ENCODE measurements around the gene COL24A1.

COL24A1 gene

DNA sequence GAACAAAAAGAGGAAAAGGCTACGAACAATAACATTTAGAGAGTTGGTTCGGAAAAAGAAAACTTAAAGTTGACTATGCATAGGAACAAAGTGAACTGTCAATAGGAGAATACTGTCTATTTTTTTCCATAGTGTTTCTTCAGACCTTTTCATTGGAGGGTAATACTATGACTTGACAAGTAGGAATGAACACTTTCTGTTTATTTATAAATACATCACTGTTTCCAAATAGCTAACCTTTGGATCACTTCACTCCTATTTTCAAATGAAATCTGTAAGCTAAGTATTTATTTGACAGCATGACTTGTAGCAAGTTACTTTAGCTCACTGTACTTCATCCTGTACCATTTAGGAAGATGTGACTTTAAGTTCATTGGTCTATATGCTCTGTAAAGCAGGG is 221.3 kb downstream of the COL24A1 start:
- no peaks in the 10 kb centered on the region for H3K4me1 ChIP-seq (ENCODE audit: control insufficient read depth, insufficient read depth, low read length, poor library complexity, severe bottlenecking)
- no peak for DNase-seq
- no peak overlapping the region for H3K4me3 ChIP-seq (ENCODE audit: insufficient read depth, low read depth, low read length, poor library complexity, severe bottlenecking)
- no peak overlapping the region for H3K27ac ChIP-seq (ENCODE audit: insufficient read depth, low read length, poor library complexity, severe bottlenecking)
- H3K27me3 ChIP-seq (replicated peaks; ENCODE audit: control insufficient read depth, insufficient read depth, low read length, poor library complexity, severe bottlenecking): no peaks in the 10 kb centered on the region
- H3K36me3 ChIP-seq (ENCODE audit: control insufficient read depth, insufficient read depth, low read length): no peaks in the 10 kb centered on the region
- no peaks in the 10 kb centered on the region for H3K9me3 ChIP-seq (ENCODE audit: control insufficient read depth, low read length)

DNA sequence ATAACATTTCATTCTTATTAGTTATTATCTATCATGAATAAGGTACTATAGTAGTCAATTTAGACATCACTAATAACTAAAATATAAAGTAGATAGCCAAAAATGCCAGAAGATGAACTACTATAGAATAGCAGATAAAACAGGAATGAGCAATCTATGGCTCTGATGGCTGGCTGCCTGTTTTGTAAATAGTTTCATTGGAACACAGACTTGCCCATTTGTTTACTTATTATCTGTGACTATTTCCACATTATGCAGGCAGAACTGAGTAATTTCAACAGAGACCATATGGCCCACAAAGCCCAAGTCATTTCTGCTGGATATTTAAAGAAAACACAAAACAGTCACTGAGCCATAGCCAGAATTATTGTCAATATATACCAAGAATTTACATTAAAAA is 222.1 kb downstream of the COL24A1 start:
- no peaks in the 10 kb centered on the region for H3K36me3 ChIP-seq (ENCODE audit: control insufficient read depth, insufficient read depth, low read length)
- H3K27ac ChIP-seq (ENCODE audit: insufficient read depth, low read length, poor library complexity, severe bottlenecking): no peak overlapping the region
- H3K4me3 ChIP-seq (ENCODE audit: insufficient read depth, low read depth, low read length, poor library complexity, severe bottlenecking): no peak overlapping the region
- no peaks in the 10 kb centered on the region for H3K9me3 ChIP-seq (ENCODE audit: control insufficient read depth, low read length)
- H3K27me3 ChIP-seq (replicated peaks; ENCODE audit: control insufficient read depth, insufficient read depth, low read length, poor library complexity, severe bottlenecking): no peaks in the 10 kb centered on the region
- DNase-seq: no peak
- H3K4me1 ChIP-seq (ENCODE audit: control insufficient read depth, insufficient read depth, low read length, poor library complexity, severe bottlenecking): no peaks in the 10 kb centered on the region

DNA sequence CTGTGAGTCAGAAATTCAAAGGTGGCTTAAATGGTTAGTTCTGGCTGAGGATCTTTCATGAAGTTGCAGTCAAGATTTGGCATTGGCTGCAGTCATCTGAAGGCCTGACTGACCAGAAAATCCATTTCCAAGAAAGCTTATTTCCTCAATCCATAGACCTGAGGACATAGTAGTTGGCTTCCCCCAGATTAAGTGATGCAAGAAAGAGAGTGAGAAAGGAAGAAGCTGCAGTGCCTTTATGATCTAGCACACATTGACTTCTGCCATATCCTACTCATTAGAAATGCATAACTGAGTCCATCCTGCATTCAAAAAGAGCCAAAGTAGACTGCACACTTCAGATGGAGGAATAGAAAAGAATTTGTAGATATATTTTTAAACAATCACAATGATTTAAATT is 222.6 kb downstream of the COL24A1 start:
- no peak for DNase-seq
- Histone ChIP-seq H3K4me1 (ENCODE audit: control insufficient read depth, insufficient read depth, low read length, poor library complexity, severe bottlenecking) (no peaks in the 10 kb centered on the region), H3K4me3 (ENCODE audit: insufficient read depth, low read depth, low read length, poor library complexity, severe bottlenecking) (no peak overlapping the region), H3K36me3 (ENCODE audit: control insufficient read depth, insufficient read depth, low read length) (no peaks in the 10 kb centered on the region), H3K9me3 (ENCODE audit: control insufficient read depth, low read length) (no peaks in the 10 kb centered on the region), H3K27ac (ENCODE audit: insufficient read depth, low read length, poor library complexity, severe bottlenecking) (no peak overlapping the region), H3K27me3 (replicated peaks; ENCODE audit: control insufficient read depth, insufficient read depth, low read length, poor library complexity, severe bottlenecking) (no peaks in the 10 kb centered on the region)

DNA sequence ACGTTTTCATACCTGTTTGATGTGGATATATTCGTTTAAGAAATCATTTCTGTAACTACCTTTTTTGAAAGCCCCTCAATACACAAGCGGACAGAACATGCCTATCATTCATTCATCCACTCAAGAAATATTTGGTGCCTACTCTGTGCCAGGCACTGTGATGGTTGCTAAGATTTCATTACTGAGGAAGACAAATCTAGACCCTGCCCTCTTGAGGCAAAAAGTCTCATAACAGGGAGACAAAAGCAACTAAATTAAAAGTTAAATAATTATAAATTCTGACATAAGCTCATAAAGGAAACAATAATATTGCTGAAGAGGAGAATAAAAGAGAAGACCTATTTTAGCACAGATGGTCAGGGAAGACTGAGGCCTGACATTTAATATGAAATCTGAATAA is 244.8 kb downstream of the COL24A1 start:
- H3K4me1 ChIP-seq (ENCODE audit: control insufficient read depth, insufficient read depth, low read length, poor library complexity, severe bottlenecking): no peaks in the 10 kb centered on the region
- no peak for DNase-seq
- H3K36me3 ChIP-seq (ENCODE audit: control insufficient read depth, insufficient read depth, low read length): no peaks in the 10 kb centered on the region
- no peak overlapping the region for H3K4me3 ChIP-seq (ENCODE audit: insufficient read depth, low read depth, low read length, poor library complexity, severe bottlenecking)
- H3K27me3 ChIP-seq (replicated peaks; ENCODE audit: control insufficient read depth, insufficient read depth, low read length, poor library complexity, severe bottlenecking): no peaks in the 10 kb centered on the region
- H3K9me3 ChIP-seq (ENCODE audit: control insufficient read depth, low read length): no peaks in the 10 kb centered on the region
- no peak overlapping the region for H3K27ac ChIP-seq (ENCODE audit: insufficient read depth, low read length, poor library complexity, severe bottlenecking)

DNA sequence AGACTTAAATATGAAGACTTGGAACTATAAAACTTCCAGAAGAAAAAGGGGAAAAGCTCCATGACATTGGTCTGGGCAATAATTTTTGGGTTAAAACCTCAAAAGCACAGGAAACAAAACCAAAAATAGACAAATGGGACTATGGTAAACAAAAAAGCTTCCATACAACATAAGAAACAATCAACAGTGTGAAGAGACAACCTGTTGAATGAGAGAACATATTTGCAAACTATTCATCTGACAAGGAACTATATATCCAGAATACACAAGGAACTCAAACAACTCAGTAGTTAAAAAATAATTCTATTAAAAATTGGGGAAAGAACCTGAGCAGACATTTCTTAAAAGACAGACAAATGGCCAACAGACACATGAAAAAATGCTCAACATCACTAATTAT is 255.7 kb downstream of the COL24A1 start:
- Histone ChIP-seq H3K9me3 (ENCODE audit: control insufficient read depth, low read length) (no peaks in the 10 kb centered on the region), H3K27me3 (replicated peaks; ENCODE audit: control insufficient read depth, insufficient read depth, low read length, poor library complexity, severe bottlenecking) (no peaks in the 10 kb centered on the region), H3K4me1 (ENCODE audit: control insufficient read depth, insufficient read depth, low read length, poor library complexity, severe bottlenecking) (no peaks in the 10 kb centered on the region), H3K36me3 (ENCODE audit: control insufficient read depth, insufficient read depth, low read length) (no peaks in the 10 kb centered on the region), H3K27ac (ENCODE audit: insufficient read depth, low read length, poor library complexity, severe bottlenecking) (no peak overlapping the region), H3K4me3 (ENCODE audit: insufficient read depth, low read depth, low read length, poor library complexity, severe bottlenecking) (no peak overlapping the region)
- no peak for DNase-seq

DNA sequence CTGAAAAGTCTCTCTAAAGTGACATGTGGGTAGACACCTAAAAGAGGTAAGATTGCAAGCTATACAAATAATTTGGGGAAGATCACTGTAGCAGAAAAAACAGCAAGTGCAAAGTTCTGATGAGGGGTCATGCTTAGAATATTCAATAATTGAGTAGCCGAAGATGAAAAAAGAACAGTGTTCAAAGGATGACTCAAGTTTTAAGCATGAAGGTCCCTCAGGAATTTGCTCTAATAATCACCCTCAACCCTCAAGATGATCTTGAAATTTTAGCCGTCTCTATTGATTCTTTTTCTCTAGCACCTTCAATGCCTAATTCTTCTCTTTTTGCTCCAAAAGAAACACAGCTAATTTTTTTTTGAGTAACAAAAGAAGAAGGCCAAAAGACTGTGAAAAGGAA is 257.7 kb downstream of the COL24A1 start:
- no peak overlapping the region for H3K4me3 ChIP-seq (ENCODE audit: insufficient read depth, low read depth, low read length, poor library complexity, severe bottlenecking)
- DNase-seq: no peak

DNA sequence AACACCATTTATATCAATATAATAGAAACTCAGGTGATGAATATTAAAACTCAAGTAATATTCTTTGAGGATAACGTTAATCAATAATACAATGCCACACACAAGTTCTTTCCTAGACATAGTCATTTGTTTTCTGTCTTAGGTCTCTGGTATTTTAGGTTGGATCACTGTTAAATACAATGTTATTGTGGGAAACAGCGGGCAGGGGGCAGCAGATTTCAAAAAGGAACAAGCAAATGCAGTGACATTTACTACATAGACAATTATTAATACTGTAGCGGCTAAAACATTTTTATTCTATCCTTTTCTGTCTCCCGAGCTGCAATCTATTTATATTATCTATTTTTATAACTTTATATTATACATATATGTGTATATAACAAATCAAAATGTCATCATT is 261.9 kb downstream of the COL24A1 start:
- H3K4me1 ChIP-seq (ENCODE audit: control insufficient read depth, insufficient read depth, low read length, poor library complexity, severe bottlenecking): no peaks in the 10 kb centered on the region
- no peaks in the 10 kb centered on the region for H3K36me3 ChIP-seq (ENCODE audit: control insufficient read depth, insufficient read depth, low read length)
- no peak for DNase-seq
- no peak overlapping the region for H3K4me3 ChIP-seq (ENCODE audit: insufficient read depth, low read depth, low read length, poor library complexity, severe bottlenecking)
- H3K27ac ChIP-seq (ENCODE audit: insufficient read depth, low read length, poor library complexity, severe bottlenecking): no peak overlapping the region
- no peaks in the 10 kb centered on the region for H3K27me3 ChIP-seq (replicated peaks; ENCODE audit: control insufficient read depth, insufficient read depth, low read length, poor library complexity, severe bottlenecking)
- H3K9me3 ChIP-seq (ENCODE audit: control insufficient read depth, low read length): no peaks in the 10 kb centered on the region

More for the DNA sequence above, 257.7 kb downstream of the COL24A1 start:
- H3K9me3 ChIP-seq (ENCODE audit: control insufficient read depth, low read length): no peaks in the 10 kb centered on the region
- H3K4me1 ChIP-seq (ENCODE audit: control insufficient read depth, insufficient read depth, low read length, poor library complexity, severe bottlenecking): no peaks in the 10 kb centered on the region
- no peaks in the 10 kb centered on the region for H3K27me3 ChIP-seq (replicated peaks; ENCODE audit: control insufficient read depth, insufficient read depth, low read length, poor library complexity, severe bottlenecking)
- no peak overlapping the region for H3K27ac ChIP-seq (ENCODE audit: insufficient read depth, low read length, poor library complexity, severe bottlenecking)
- no peaks in the 10 kb centered on the region for H3K36me3 ChIP-seq (ENCODE audit: control insufficient read depth, insufficient read depth, low read length)

DNA sequence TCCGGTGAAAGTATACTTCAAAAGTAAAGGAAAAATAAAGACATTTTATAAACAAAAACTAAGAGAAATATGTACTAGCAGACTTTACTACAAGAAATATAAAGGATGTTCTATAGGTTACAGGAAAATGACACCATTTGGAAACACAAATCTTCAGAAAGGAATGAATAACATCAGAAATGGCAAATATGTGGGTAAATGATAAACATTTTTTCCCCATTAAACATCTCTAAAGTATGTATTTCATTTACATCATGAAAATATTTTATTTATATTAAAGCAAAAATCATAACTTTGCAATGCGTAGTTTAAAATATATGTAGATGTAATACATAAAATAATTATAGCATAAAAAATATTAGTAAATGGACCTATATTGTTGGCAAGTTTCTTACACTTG is 264.2 kb downstream of the COL24A1 start:
- H3K4me3 ChIP-seq (ENCODE audit: insufficient read depth, low read depth, low read length, poor library complexity, severe bottlenecking): no peak overlapping the region
- no peaks in the 10 kb centered on the region for H3K27me3 ChIP-seq (replicated peaks; ENCODE audit: control insufficient read depth, insufficient read depth, low read length, poor library complexity, severe bottlenecking)
- no peaks in the 10 kb centered on the region for H3K4me1 ChIP-seq (ENCODE audit: control insufficient read depth, insufficient read depth, low read length, poor library complexity, severe bottlenecking)
- H3K36me3 ChIP-seq (ENCODE audit: control insufficient read depth, insufficient read depth, low read length): no peaks in the 10 kb centered on the region
- no peak for DNase-seq
- H3K9me3 ChIP-seq (ENCODE audit: control insufficient read depth, low read length): no peaks in the 10 kb centered on the region
- no peak overlapping the region for H3K27ac ChIP-seq (ENCODE audit: insufficient read depth, low read length, poor library complexity, severe bottlenecking)

DNA sequence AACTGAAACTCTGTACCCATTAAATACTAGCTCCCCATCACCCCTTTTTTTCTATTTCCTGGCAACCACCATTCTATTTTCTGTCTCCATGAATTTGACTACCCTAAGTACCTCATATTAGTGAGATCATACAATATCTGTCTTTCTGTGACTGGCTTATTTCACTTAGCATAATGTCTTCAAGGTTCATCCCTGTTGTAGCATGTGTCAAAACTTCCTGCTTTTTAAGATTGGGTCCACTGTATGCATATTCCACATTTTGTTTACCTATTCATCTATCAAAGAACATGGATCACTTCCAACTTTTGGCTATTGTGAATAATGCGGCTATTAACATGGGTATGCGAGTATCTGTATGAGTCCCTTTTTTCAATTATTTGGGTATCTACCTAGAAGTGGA is 266.7 kb downstream of the COL24A1 start:
- Histone ChIP-seq H3K9me3 (ENCODE audit: control insufficient read depth, low read length) (no peaks in the 10 kb centered on the region), H3K4me1 (ENCODE audit: control insufficient read depth, insufficient read depth, low read length, poor library complexity, severe bottlenecking) (no peaks in the 10 kb centered on the region), H3K36me3 (ENCODE audit: control insufficient read depth, insufficient read depth, low read length) (no peaks in the 10 kb centered on the region), H3K4me3 (ENCODE audit: insufficient read depth, low read depth, low read length, poor library complexity, severe bottlenecking) (no peak overlapping the region), H3K27me3 (replicated peaks; ENCODE audit: control insufficient read depth, insufficient read depth, low read length, poor library complexity, severe bottlenecking) (no peaks in the 10 kb centered on the region), H3K27ac (ENCODE audit: insufficient read depth, low read length, poor library complexity, severe bottlenecking) (no peak overlapping the region)
- no peak for DNase-seq

DNA sequence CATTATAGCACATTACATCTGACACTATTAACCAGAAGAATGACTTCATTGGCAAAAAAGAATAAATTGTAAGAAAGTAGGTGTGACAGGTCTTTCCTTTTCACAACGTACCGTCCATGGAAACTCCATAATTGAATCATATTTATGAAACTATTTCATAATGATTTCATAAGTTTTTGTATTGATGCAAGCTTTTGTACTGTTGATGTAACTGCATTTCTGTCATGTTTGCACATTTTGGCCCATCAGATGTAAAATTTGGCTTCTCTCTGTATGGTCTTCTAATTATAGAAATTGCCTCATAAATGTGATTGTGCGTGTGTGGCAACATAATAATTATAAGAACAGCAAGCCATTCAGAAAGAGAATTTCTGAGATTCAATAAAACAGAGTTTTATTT is 267.7 kb downstream of the COL24A1 start:
- H3K4me1 ChIP-seq (ENCODE audit: control insufficient read depth, insufficient read depth, low read length, poor library complexity, severe bottlenecking): no peaks in the 10 kb centered on the region
- no peaks in the 10 kb centered on the region for H3K36me3 ChIP-seq (ENCODE audit: control insufficient read depth, insufficient read depth, low read length)
- DNase-seq: no peak
- H3K9me3 ChIP-seq (ENCODE audit: control insufficient read depth, low read length): no peaks in the 10 kb centered on the region
- no peak overlapping the region for H3K27ac ChIP-seq (ENCODE audit: insufficient read depth, low read length, poor library complexity, severe bottlenecking)
- H3K27me3 ChIP-seq (replicated peaks; ENCODE audit: control insufficient read depth, insufficient read depth, low read length, poor library complexity, severe bottlenecking): no peaks in the 10 kb centered on the region
- no peak overlapping the region for H3K4me3 ChIP-seq (ENCODE audit: insufficient read depth, low read depth, low read length, poor library complexity, severe bottlenecking)

All from effector memory CD4-positive, alpha-beta T cell (primary cell).